ENCODE data around the gene CHAD. TPM values are rescaled to one million over a fixed set of nuclear protein-coding genes. Genes with fewer than 3 reads are reported as not detected.

Gene CHAD
- total and polyA plus RNA-seq, 2 donors (not counting 3 experiments of a cell fraction or from before 2014, with no cell fraction given): not detected

DNA sequence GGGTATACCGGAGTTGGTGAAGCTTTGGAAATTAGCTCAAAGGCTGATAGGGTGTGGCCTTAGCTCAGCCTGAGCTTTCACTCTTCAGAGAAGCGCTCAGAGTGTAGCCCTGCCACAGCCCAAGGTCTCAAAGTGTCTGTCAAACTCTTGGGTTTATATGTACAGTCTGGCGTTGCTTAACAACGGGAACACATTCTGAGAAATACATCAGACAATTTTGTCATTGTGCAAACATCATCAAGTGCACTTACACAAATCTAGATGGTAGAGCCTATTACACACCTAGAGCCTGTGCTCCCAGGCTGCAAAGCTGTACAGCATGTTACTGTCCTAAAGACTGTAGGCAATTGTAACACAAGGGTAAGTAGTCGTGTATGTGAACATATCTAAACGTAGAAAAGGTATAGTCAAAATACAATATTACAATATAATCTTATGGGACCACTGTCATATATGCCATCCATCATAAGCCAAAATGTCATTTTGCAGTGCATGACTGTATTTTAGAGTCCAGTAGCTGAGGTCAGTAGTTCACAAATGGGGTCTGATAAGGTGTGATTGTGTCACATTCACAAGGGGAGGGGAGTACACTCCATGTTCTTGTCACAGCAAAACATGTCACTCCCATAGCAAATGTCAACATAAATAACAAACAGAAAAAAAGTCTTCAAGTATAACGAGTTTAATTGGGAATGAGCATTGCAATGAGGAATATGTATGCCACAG, 20.6 kb downstream of the CHAD start:
- no peaks in the 10 kb centered on the region for H3K27me3 ChIP-seq (ENCODE audit: control insufficient read depth in 2 of 2, insufficient read depth in 2 of 2, low read length in 2 of 2)
- FAIRE-seq: no peak
- no peaks in the 10 kb centered on the region for H3K79me2 ChIP-seq (ENCODE audit: control insufficient read depth, insufficient read depth, low read length)
- H3K9me1 ChIP-seq (replicated peaks; ENCODE audit: control insufficient read depth, extremely low read depth, insufficient read depth, low read length): no peaks in the 10 kb centered on the region
- CTCF ChIA-PET: interaction anchor here (1.0 kb wide), 1 partner anchor 11 kb away, joined by 3 read pairs; no protein-coding TSS in a partner anchor
- H3K9ac ChIP-seq (replicated peaks; ENCODE audit: extremely low read depth, insufficient read depth, low read length): no peak overlapping the region
- H2AFZ ChIP-seq (ENCODE audit: low read depth, low read length): no peak overlapping the region
- POLR2A ChIA-PET: interaction anchor here (0.6 kb wide), 1 partner anchor 562 kb away, joined by 3 read pairs; no protein-coding TSS in a partner anchor
- DNase-seq (ENCODE audit: low read depth, low spot score): no peak
- dilution Hi-C loops (cut with MboI; ENCODE audit: extremely low pct_ligation_motif_present, low sequenced_read_pairs) (no loop called here), intact Hi-C loops (cut with micrococcal nuclease) (no loop called here)
- no TSS peak for BruUV-seq (replicated peaks)
- no peaks in the 10 kb centered on the region for H4K20me1 ChIP-seq (replicated peaks; ENCODE audit: control insufficient read depth, extremely low read depth, insufficient read depth, low read length)
- H3K4me3 ChIP-seq (replicated peaks in 1 of 3; ENCODE audit: insufficient read depth in 1 of 3, low read depth in 1 of 3, low read length in 3 of 3): no peak overlapping the region
- H3K4me2 ChIP-seq (ENCODE audit: insufficient read depth, low read length): no peak overlapping the region
- H3K4me1 ChIP-seq (ENCODE audit: control insufficient read depth, extremely low read depth, insufficient read depth, low read length): no peaks in the 10 kb centered on the region
- H3K27ac ChIP-seq (ENCODE audit: insufficient read depth, low read depth, low read length): no peak overlapping the region
- H3K36me3 ChIP-seq (ENCODE audit: control insufficient read depth in 2 of 2, extremely low read depth in 1 of 2, insufficient read depth in 2 of 2, low read length in 2 of 2): no peaks in the 10 kb centered on the region
- H3K9me3 ChIP-seq (replicated peaks; ENCODE audit: control insufficient read depth, insufficient read depth, low read length): no peaks in the 10 kb centered on the region
- TF ChIP-seq JUN (IDR thresholded peaks at IDR 0.05; ENCODE audit: borderline replicate concordance, insufficient read depth, insufficient read length, low read depth) (no peak), EZH2 (IDR thresholded peaks at IDR 0.05; ENCODE audit: borderline replicate concordance, low read depth, low read length, severe bottlenecking) (no peak), FOS (IDR thresholded peaks at IDR 0.05; ENCODE audit: borderline replicate concordance, insufficient read depth, low read length) (no peak), GATA2 (IDR thresholded peaks at IDR 0.05; ENCODE audit: insufficient read depth, insufficient read length, low read depth, low read length) (no peak), MAX (IDR thresholded peaks at IDR 0.05; ENCODE audit: insufficient read depth, insufficient read length) (no peak), POLR2A (IDR thresholded peaks at IDR 0.05; ENCODE audit: low read depth, low read length) (no peak), POLR2AphosphoS5 (IDR thresholded peaks at IDR 0.05; ENCODE audit: insufficient read depth, low read depth, low read length) (no peak)
- TF ChIP-seq, protein P1, sequence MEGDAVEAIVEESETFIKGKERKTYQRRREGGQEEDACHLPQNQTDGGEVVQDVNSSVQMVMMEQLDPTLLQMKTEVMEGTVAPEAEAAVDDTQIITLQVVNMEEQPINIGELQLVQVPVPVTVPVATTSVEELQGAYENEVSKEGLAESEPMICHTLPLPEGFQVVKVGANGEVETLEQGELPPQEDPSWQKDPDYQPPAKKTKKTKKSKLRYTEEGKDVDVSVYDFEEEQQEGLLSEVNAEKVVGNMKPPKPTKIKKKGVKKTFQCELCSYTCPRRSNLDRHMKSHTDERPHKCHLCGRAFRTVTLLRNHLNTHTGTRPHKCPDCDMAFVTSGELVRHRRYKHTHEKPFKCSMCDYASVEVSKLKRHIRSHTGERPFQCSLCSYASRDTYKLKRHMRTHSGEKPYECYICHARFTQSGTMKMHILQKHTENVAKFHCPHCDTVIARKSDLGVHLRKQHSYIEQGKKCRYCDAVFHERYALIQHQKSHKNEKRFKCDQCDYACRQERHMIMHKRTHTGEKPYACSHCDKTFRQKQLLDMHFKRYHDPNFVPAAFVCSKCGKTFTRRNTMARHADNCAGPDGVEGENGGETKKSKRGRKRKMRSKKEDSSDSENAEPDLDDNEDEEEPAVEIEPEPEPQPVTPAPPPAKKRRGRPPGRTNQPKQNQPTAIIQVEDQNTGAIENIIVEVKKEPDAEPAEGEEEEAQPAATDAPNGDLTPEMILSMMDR (IDR thresholded peaks at IDR 0.05; ENCODE audit: extremely low read depth in 1 of 2, insufficient read depth in 1 of 2, low read depth in 1 of 2, low read length in 2 of 2): no peak
